Measurements from ENCODE around the gene SYT6.

SYT6 gene

DNA sequence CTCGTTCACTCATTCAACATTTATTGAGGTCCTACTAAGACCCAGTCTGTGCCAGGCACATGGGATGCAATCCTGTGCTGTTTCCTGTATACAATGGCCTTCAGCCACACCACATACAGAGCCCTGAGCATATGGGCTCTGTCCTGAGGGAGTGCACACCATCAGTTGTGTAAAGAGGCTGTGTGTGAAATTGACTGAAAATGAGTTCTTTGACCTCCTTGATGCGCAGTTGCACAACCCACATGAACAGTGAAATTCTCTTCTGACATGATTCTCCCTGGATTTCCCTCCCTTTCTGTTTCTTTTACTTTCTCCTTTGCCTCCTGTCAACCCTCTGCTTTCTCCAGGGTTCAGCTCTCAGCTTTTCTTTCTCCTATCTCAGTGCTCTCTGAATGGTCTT, 6.3 kb upstream of the SYT6 start:
- no peaks in the 10 kb centered on the region for H3K9me2 ChIP-seq (replicated peaks; ENCODE audit: insufficient read depth, low read length)
- no peak overlapping the region for H3K9ac ChIP-seq (ENCODE audit: low read length)
- H3F3A ChIP-seq (ENCODE audit: insufficient read depth, low read length): no peaks in the 10 kb centered on the region
- no peak overlapping the region for H2AFZ ChIP-seq (ENCODE audit: low read length)
- H4K20me1 ChIP-seq (ENCODE audit: insufficient read depth, low read length): no peaks in the 10 kb centered on the region
- H3K4me3 ChIP-seq (ENCODE audit: low read length): no peak overlapping the region
- H3K4me2 ChIP-seq (ENCODE audit: low read depth, low read length): no peak overlapping the region
- no peak for DNase-seq
- H3K9me3 ChIP-seq (replicated peaks; ENCODE audit: insufficient read depth, low read length): no peaks in the 10 kb centered on the region
- TF ChIP-seq, protein P1, sequence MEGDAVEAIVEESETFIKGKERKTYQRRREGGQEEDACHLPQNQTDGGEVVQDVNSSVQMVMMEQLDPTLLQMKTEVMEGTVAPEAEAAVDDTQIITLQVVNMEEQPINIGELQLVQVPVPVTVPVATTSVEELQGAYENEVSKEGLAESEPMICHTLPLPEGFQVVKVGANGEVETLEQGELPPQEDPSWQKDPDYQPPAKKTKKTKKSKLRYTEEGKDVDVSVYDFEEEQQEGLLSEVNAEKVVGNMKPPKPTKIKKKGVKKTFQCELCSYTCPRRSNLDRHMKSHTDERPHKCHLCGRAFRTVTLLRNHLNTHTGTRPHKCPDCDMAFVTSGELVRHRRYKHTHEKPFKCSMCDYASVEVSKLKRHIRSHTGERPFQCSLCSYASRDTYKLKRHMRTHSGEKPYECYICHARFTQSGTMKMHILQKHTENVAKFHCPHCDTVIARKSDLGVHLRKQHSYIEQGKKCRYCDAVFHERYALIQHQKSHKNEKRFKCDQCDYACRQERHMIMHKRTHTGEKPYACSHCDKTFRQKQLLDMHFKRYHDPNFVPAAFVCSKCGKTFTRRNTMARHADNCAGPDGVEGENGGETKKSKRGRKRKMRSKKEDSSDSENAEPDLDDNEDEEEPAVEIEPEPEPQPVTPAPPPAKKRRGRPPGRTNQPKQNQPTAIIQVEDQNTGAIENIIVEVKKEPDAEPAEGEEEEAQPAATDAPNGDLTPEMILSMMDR (IDR thresholded peaks at IDR 0.05; ENCODE audit: low read length): no peak
- TF ChIP-seq EZH2phosphoT487 (IDR thresholded peaks at IDR 0.05; ENCODE audit: low read length): no peak
- TF ChIP-seq EZH2 (optimal IDR thresholded peaks at IDR 0.05; ENCODE audit: low read depth, low read length): no peak
- H3K4me1 ChIP-seq (ENCODE audit: low read length): no peaks in the 10 kb centered on the region
- no peaks in the 10 kb centered on the region for H3K27me3 ChIP-seq (replicated peaks; ENCODE audit: insufficient read depth, low read length)
- H3K79me2 ChIP-seq (ENCODE audit: low read length): no peaks in the 10 kb centered on the region
- H3K27ac ChIP-seq (ENCODE audit: low read length): no peak overlapping the region
- no peaks in the 10 kb centered on the region for H3K36me3 ChIP-seq (replicated peaks; ENCODE audit: insufficient read depth, low read length)

DNA sequence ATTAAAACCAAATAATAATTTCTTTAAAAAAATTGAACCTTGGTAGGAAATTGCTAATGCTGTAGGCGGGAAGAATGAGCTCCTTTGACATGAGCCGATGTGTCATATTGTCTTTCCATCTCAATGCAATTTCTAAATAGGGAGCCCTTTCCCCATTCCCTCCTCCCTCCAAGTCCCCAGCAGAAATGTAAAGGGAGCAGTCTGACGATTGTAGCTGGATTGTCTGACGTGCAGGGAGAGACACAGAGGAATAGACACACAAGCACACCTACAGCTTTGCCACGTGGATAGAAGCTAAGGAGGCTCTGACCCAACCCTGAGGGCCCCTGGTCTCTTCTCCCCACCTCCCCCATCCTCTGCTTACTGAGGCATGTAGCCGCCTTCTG, 3.6 kb upstream of the SYT6 start:
- no peaks in the 10 kb centered on the region for H3K4me1 ChIP-seq (ENCODE audit: low read length)
- no peak overlapping the region for H3K4me2 ChIP-seq (ENCODE audit: low read depth, low read length)
- no peaks in the 10 kb centered on the region for H3K79me2 ChIP-seq (ENCODE audit: low read length)
- H3K4me3 ChIP-seq (ENCODE audit: low read length): no peak overlapping the region
- H2AFZ ChIP-seq (ENCODE audit: low read length): no peak overlapping the region
- no peaks in the 10 kb centered on the region for H3F3A ChIP-seq (ENCODE audit: insufficient read depth, low read length)
- no peaks in the 10 kb centered on the region for H4K20me1 ChIP-seq (ENCODE audit: insufficient read depth, low read length)
- H3K36me3 ChIP-seq (replicated peaks; ENCODE audit: insufficient read depth, low read length): no peaks in the 10 kb centered on the region
- TF ChIP-seq EZH2phosphoT487 (IDR thresholded peaks at IDR 0.05; ENCODE audit: low read length) (no peak), EZH2 (optimal IDR thresholded peaks at IDR 0.05; ENCODE audit: low read depth, low read length) (no peak)
- TF ChIP-seq, protein P1 (IDR thresholded peaks at IDR 0.05; ENCODE audit: low read length): no peak
- H3K27ac ChIP-seq (ENCODE audit: low read length): no peak overlapping the region
- DNase-seq: no peak
- H3K9me3 ChIP-seq (replicated peaks; ENCODE audit: insufficient read depth, low read length): no peaks in the 10 kb centered on the region
- H3K9me2 ChIP-seq (replicated peaks; ENCODE audit: insufficient read depth, low read length): no peaks in the 10 kb centered on the region
- no peak overlapping the region for H3K9ac ChIP-seq (ENCODE audit: low read length)
- no peaks in the 10 kb centered on the region for H3K27me3 ChIP-seq (replicated peaks; ENCODE audit: insufficient read depth, low read length)

DNA sequence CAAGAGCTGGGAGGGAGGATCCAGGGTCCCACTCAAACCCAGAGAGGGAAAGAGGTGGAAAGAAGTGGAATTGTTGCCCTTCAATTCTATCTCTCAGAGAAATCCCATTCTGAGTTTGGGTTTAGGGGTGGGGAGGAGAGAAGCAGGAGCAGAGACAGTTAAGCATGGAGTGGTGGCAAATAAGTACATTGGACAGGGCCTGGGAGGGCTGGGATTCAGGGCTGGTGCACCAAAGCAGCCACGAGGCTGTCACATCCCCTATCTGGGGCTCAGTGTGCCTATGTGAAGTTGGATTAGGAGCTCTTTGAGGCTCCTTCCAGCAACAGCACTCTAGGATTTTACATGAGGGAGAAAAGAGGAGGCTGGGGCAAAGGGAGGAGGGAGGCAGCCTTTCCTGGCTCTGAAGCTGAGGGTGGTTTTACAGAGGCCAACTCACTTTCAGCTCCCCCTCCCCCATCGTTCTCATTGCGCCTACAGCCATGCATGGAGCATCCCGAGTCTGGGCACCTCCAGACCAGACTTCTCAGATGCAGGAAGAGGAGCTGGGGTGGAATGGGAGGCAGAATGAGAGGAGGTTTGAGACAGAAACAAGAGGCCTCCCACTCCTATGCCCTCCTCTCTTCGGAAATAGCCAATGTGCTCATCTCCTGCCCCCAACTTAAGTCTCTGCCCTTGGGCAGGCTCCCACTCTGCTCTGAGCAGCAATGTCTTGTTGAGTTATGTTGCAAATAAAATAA, 3.0 kb upstream of the SYT6 start:
- no peaks in the 10 kb centered on the region for H3K27me3 ChIP-seq (replicated peaks; ENCODE audit: insufficient read depth, low read length)
- no peak overlapping the region for H2AFZ ChIP-seq (ENCODE audit: low read length)
- no peaks in the 10 kb centered on the region for H3K79me2 ChIP-seq (ENCODE audit: low read length)
- H3F3A ChIP-seq (ENCODE audit: insufficient read depth, low read length): no peaks in the 10 kb centered on the region
- no peak overlapping the region for H3K4me3 ChIP-seq (ENCODE audit: low read length)
- H3K36me3 ChIP-seq (replicated peaks; ENCODE audit: insufficient read depth, low read length): no peaks in the 10 kb centered on the region
- no peaks in the 10 kb centered on the region for H3K9me2 ChIP-seq (replicated peaks; ENCODE audit: insufficient read depth, low read length)
- H4K20me1 ChIP-seq (ENCODE audit: insufficient read depth, low read length): no peaks in the 10 kb centered on the region
- no peaks in the 10 kb centered on the region for H3K9me3 ChIP-seq (replicated peaks; ENCODE audit: insufficient read depth, low read length)
- no peak for DNase-seq
- H3K4me2 ChIP-seq (ENCODE audit: low read depth, low read length): no peak overlapping the region
- no peak overlapping the region for H3K9ac ChIP-seq (ENCODE audit: low read length)
- TF ChIP-seq, protein P1 (IDR thresholded peaks at IDR 0.05; ENCODE audit: low read length): no peak
- TF ChIP-seq EZH2phosphoT487 (IDR thresholded peaks at IDR 0.05; ENCODE audit: low read length) (no peak), EZH2 (optimal IDR thresholded peaks at IDR 0.05; ENCODE audit: low read depth, low read length) (no peak)
- H3K4me1 ChIP-seq (ENCODE audit: low read length): no peaks in the 10 kb centered on the region
- H3K27ac ChIP-seq (ENCODE audit: low read length): no peak overlapping the region

Data from MM.1S (cell line).